ENCODE data around the gene NKAIN2. TPM values are rescaled to one million over a fixed set of nuclear protein-coding genes. Genes with fewer than 3 reads are reported as not detected.

NKAIN2 gene
- total and polyA plus RNA-seq, 9 of the 15 experiments (the other 6 are each of a cell fraction or from before 2014, with no cell fraction given), result not detected

GRCh38 chr6:124607119-124607627 is 803.5 kb downstream of the NKAIN2 start:
- in situ Hi-C loops (cut with MboI), result no loop called here
- Histone ChIP-seq H3K27me3 (ENCODE audit: control insufficient read depth in 2 of 2, insufficient read depth in 2 of 2, low read length in 2 of 2) (no peaks in the 10 kb centered on the region), H3K79me2 (ENCODE audit: control insufficient read depth, insufficient read depth, low read length) (no peaks in the 10 kb centered on the region), H3K4me1 (replicated peaks in 1 of 2; ENCODE audit: control insufficient read depth in 2 of 2, insufficient read depth in 2 of 2, low read length in 2 of 2) (no peaks in the 10 kb centered on the region), H3K9me3 (replicated peaks; ENCODE audit: control insufficient read depth, insufficient read depth, low read depth, low read length) (0 out of 2 replicates have a peak, but pooled peaks cover 1% of the 10 kb centered on the region), H3K36me3 (ENCODE audit: control insufficient read depth, insufficient read depth, low read length) (no peaks in the 10 kb centered on the region), H3K9ac (ENCODE audit: insufficient read depth in 1 of 2, low read depth in 2 of 2, low read length in 2 of 2) (no peak overlapping the region), H3K27ac (ENCODE audit: extremely low read depth, low read depth, low read length) (no peak overlapping the region), H3K4me2 (ENCODE audit: insufficient read depth, low read length) (no peak overlapping the region), H3K4me3 (no peak overlapping the region), H2AFZ (ENCODE audit: low read depth, low read length) (no peak overlapping the region), H4K20me1 (replicated peaks; ENCODE audit: control insufficient read depth, insufficient read depth, low read length) (no peaks in the 10 kb centered on the region), H3K9me1 (ENCODE audit: control insufficient read depth, insufficient read depth, low read length) (no peaks in the 10 kb centered on the region)
- DNase-seq (ENCODE audit: extremely low read depth in 1 of 4, low spot score in 3 of 4) (no peak), ATAC-seq (no peak), FAIRE-seq (no peak)
- ChIA-PET POLR2A (interaction anchor here (1.3 kb wide), 1 partner anchor 12 kb away, joined by 3 read pairs; no protein-coding TSS in a partner anchor), CTCF (ENCODE audit: low intra/inter-chr PET ratio) (no interaction called here)
- intact Hi-C loops (cut with micrococcal nuclease), result no loop called here
- BruUV-seq (replicated peaks), result no TSS peak
- TF ChIP-seq ZBED1 (IDR thresholded peaks at IDR 0.05) (no peak), ZEB2 (IDR thresholded peaks at IDR 0.05) (no peak), CEBPB (tag; IDR thresholded peaks at IDR 0.05) (no peak), PHTF2 (CRISPR knock-in tag; IDR thresholded peaks at IDR 0.05) (no peak), SIN3B (IDR thresholded peaks at IDR 0.05; ENCODE audit: low read depth) (no peak), MNT (conservative IDR thresholded peaks at IDR 0.05) (no peak), RNF2 (IDR thresholded peaks at IDR 0.05) (no peak), ETV5 (CRISPR knock-in tag; IDR thresholded peaks at IDR 0.05; ENCODE audit: low read depth) (no peak), E2F5 (CRISPR knock-in tag; IDR thresholded peaks at IDR 0.05) (no peak), CBX2 (IDR thresholded peaks at IDR 0.05; ENCODE audit: insufficient read depth, low read length, poor library complexity, severe bottlenecking) (no peak), ADNP (tag; IDR thresholded peaks at IDR 0.05) (no peak), ESRRB (CRISPR knock-in tag; IDR thresholded peaks at IDR 0.05; ENCODE audit: borderline replicate concordance) (no peak), BCOR (IDR thresholded peaks at IDR 0.05) (no peak), VEZF1 (CRISPR knock-in tag; IDR thresholded peaks at IDR 0.05) (no peak)
